GM13976 (cell line): Measurements from ENCODE around the gene SSH2.
"Not testable (repeated sequence)": the region's sequence is repeated elsewhere in the genome, so short reads cannot be mapped to it uniquely, and the experiment has no call there.

Experiments used
- DNase-seq: peaks from one replicate; pipeline ENCODE4 v3.0.0; 2012; ENCODE audit warnings: low spot score
- CTCF ChIP-seq: IDR thresholded peaks from 2 replicates; pipeline ENCODE4 v1.5.1; 2012; ENCODE audit warnings: borderline replicate concordance, mild to moderate bottlenecking; ENCODE audit not compliant: insufficient read depth; ENCODE audit errors: extremely low read depth, missing control alignments, control extremely low read depth
- in situ Hi-C: fragments of 300-500 bp; cut with MboI; formaldehyde crosslinking; loops from one replicate; pipeline ENCODE4 v1.12.0; 2022; ENCODE audit warnings: low sequenced_read_pairs, mixed read lengths, inconsistent platforms; ENCODE audit not compliant: unreplicated experiment

The SSH2 gene

DNA sequence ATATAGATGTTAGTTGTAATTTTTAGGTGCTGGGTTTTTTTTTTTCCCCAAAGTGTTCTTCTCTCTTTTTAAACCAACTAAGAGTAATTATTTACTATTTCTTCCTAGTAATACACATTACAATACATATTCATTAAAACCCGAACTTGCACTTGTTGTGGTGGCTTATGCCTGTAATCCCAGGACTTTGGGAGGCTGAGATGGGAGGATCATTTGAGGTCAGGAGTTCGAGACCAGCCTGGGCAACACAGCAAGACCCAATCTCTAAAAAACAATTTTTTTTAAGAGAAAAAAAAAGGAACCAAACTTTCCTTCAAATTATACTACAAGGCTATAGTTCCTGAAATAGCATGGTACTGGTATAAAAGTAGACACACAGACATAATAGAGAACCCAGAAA, 15.3 kb upstream of the SSH2 start:
- in situ Hi-C loops, result loop anchor here (25.0 kb wide), 1 partner anchor 308 kb away; no protein-coding TSS in a partner anchor
- TF ChIP-seq CTCF, result no peak
- no peak for DNase-seq

DNA sequence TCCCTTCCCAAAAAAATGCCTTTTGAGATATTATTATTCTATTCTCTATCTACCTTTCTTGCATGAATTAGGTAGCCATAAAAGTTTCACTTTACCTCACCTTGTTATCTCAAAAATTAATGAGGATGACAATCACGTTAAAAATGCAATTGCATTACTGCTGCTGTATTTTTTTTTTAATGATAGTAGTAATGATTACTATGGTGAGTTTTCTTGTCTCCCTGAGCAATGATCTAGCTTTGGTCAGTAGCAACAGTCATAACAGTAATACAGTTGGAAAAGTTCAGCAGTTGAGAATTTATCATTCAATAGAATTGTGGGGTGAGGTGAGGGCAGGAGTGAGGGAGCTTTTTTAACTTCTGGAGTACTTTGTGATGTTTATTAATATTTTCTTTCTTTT, 11.3 kb upstream of the SSH2 start, which contains the start of gene EFCAB5:
EFCAB5 (plus strand) TSS at position 301 of the 400 bp plus-strand sequence. CDS start 163 bp downstream, outside the sequence.
- no peak for TF ChIP-seq CTCF
- in situ Hi-C loops, result loop anchor here (25.0 kb wide), 1 partner anchor 304 kb away; no protein-coding TSS in a partner anchor

GRCh38 chr17:29936724-29937123, 6.7 kb upstream of the SSH2 start:
- TF ChIP-seq CTCF, result no peak
- in situ Hi-C loops, result loop anchor here (25.0 kb wide), 1 partner anchor 299 kb away; no protein-coding TSS in a partner anchor
- DNase-seq, result no peak

More for the DNA sequence above, 11.3 kb upstream of the SSH2 start, which contains the start of gene EFCAB5:
- DNase-seq, result no peak

- not testable (repeated sequence) for DNase-seq
- in situ Hi-C loops, result loop anchor here (25.0 kb wide), 1 partner anchor 299 kb away; no protein-coding TSS in a partner anchor
Observed at GRCh38 chr17:29935909-29936308, 5.9 kb upstream of the SSH2 start.

- in situ Hi-C loops, result loop anchor here (5.0 to 25.0 kb wide), 2 partner anchors 126 to 296 kb away; no protein-coding TSS in a partner anchor
- no peak for TF ChIP-seq CTCF
- no peak for DNase-seq
Observed at GRCh38 chr17:29933379-29933778, 3.4 kb upstream of the SSH2 start.

DNA sequence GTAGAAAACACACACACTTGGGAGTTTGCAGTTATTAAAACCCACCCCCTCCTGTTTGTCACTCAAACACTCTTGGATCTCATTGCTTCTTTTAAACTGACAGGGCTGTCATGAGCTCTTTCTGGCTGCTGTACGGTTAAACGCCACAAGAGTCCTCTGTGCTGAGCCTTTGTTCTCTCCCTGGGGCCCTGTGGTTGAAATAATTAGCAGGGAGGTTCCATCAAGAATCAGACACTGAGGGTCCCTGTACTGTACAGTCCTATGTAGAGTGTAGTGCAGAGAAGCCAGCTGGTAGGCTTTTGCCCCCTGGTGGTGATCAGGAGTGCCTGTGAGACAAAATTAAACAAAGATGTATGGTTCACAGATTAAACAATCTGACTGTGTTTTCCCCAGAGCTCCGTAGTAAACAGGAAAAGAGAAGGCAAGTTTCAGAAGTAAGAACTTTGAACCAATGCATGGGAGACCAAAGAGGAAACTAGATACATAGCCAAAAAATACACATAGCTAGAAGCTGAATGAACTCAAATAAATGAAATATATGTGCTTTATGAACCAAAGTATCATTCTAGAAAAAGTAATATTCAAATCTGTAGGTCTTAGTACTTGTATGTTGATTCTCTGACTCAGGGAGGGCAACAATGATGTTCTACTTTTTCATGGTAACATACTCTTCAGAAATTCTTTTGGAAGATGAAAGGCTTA, 1.4 kb upstream of the SSH2 start:
- TF ChIP-seq CTCF, result peak; percentile 70
- peak; percentile 63 for DNase-seq
- in situ Hi-C loops, result loop anchor here (5.0 to 25.0 kb wide), 2 partner anchors 124 to 294 kb away; no protein-coding TSS in a partner anchor

DNA sequence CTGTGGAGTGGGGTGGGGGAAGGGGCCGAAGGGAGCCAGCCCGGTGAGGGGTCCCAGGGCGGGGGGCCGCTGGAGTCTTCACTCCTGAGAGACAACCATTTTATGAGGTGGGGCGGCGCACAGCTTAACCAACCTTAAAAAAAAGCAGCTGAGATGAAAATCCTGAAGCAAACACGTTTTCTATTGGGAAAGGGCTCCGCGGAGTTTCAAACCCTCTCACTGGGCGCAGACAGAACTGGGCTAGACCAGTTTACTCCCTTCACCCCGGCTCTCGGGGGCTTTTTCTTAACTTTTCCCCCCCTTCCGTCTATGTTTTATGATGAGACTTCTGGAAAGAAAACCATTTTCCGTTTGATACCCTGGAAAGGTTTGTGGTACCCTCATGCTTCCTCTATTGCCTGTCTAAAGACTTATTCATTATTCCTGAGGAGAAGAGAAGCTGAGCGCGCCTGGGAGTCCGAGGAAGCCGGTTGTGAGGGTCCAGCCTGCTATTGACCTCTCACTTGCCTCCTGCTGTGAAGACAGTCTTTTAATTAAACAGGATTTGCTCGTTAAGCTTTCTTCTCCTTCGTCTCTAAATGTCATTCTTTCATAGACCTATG, 482 bp upstream of the SSH2 start:
- DNase-seq, result no peak
- in situ Hi-C loops, result loop anchor here (5.0 to 25.0 kb wide), 2 partner anchors 123 to 293 kb away; no protein-coding TSS in a partner anchor
- no peak for TF ChIP-seq CTCF
